ENCODE measurements around the gene RNF41. TPM values are rescaled to one million over a fixed set of nuclear protein-coding genes. Genes with fewer than 3 reads are reported as not detected.

Gene RNF41
- total and polyA plus RNA-seq, 2 of the 13 experiments (the other 11 are each of a cell fraction or from before 2014, with no cell fraction given): 27.1 to 39.4 TPM

DNA sequence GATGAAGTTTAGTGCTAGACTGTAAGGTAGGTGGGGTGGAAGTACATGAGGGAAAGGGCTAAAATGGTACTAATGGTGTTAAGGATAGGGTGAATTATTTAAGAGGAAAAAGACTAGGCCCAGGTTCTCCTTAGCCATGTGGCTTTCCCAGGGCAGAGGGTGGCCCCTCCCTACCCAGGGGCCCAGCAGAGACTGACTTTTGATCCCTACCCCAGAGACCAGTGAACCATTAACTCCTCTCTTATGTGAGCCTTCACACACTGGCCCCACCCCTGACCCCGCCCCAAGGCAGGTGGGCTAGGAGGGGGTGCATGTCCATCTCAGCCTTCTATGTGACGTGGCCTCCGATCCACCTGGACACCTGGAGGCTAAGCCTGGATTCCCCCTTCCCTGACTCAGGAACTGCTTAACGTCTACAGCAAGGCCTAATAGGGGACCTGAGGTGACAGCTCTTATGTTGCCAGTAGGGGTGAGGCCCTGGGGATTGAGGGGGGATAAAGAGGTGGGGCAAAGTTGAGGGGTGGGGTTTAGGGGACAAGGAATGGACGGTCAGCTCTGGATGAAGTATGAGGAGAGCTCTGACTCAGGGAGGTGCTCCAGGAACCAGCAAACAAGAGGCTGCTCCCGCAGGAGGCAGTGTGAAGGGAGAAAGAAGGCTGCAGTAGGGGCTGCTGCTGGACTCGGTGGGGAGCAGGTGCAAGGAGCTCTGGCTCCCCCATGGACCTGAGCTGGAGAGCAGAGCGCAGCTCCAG lies 8.9 kb upstream of the RNF41 start (continued):
- TF ChIP-seq KDM2A (CRISPR knock-in tag; IDR thresholded peaks at IDR 0.05; ENCODE audit: borderline replicate concordance, low read depth) (0 out of 2 replicates have a peak, but pooled peaks have one; percentile 18), ZNF773 (CRISPR knock-in tag; IDR thresholded peaks at IDR 0.05; ENCODE audit: borderline replicate concordance) (no peak), TARDBP (CRISPR knock-in tag; IDR thresholded peaks at IDR 0.05) (peak; percentile 63), ZNF12 (CRISPR knock-in tag; IDR thresholded peaks at IDR 0.05) (no peak), KDM5A (IDR thresholded peaks at IDR 0.05; ENCODE audit: borderline replicate concordance, low read length) (peak; percentile 67; the same call in 1 of the 2 replicates), ZHX1 (CRISPR knock-in tag; IDR thresholded peaks at IDR 0.05; ENCODE audit: low read depth) (no peak), ZC3H13 (CRISPR knock-in tag; IDR thresholded peaks at IDR 0.05) (0 out of 2 replicates have a peak, but pooled peaks have one; percentile 37), KLF6 (CRISPR knock-in tag; IDR thresholded peaks at IDR 0.05) (no peak), ZNF570 (CRISPR knock-in tag; IDR thresholded peaks at IDR 0.05; ENCODE audit: borderline replicate concordance) (no peak), MEIS2 (CRISPR knock-in tag; IDR thresholded peaks at IDR 0.05) (0 out of 2 replicates have a peak, but pooled peaks have one; percentile 43), SIX4 (CRISPR knock-in tag; IDR thresholded peaks at IDR 0.05) (0 out of 2 replicates have a peak, but pooled peaks have one; percentile 27), PHF21A (CRISPR knock-in tag; IDR thresholded peaks at IDR 0.05) (peak; percentile 75; the same call in 1 of the 2 replicates), ZBTB1 (CRISPR knock-in tag; IDR thresholded peaks at IDR 0.05; ENCODE audit: borderline replicate concordance) (no peak), ZNF614 (CRISPR knock-in tag; IDR thresholded peaks at IDR 0.05; ENCODE audit: borderline replicate concordance) (no peak; the same call in 1 of the 2 replicates), MTF1 (CRISPR knock-in tag; IDR thresholded peaks at IDR 0.05) (no peak), ZBTB37 (CRISPR knock-in tag; IDR thresholded peaks at IDR 0.05) (no peak)
- TF ChIP-seq, protein P1, sequence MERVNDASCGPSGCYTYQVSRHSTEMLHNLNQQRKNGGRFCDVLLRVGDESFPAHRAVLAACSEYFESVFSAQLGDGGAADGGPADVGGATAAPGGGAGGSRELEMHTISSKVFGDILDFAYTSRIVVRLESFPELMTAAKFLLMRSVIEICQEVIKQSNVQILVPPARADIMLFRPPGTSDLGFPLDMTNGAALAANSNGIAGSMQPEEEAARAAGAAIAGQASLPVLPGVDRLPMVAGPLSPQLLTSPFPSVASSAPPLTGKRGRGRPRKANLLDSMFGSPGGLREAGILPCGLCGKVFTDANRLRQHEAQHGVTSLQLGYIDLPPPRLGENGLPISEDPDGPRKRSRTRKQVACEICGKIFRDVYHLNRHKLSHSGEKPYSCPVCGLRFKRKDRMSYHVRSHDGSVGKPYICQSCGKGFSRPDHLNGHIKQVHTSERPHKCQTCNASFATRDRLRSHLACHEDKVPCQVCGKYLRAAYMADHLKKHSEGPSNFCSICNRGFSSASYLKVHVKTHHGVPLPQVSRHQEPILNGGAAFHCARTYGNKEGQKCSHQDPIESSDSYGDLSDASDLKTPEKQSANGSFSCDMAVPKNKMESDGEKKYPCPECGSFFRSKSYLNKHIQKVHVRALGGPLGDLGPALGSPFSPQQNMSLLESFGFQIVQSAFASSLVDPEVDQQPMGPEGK (CRISPR knock-in tag; IDR thresholded peaks at IDR 0.05): peak; percentile 92
- TF ChIP-seq, protein P2, sequence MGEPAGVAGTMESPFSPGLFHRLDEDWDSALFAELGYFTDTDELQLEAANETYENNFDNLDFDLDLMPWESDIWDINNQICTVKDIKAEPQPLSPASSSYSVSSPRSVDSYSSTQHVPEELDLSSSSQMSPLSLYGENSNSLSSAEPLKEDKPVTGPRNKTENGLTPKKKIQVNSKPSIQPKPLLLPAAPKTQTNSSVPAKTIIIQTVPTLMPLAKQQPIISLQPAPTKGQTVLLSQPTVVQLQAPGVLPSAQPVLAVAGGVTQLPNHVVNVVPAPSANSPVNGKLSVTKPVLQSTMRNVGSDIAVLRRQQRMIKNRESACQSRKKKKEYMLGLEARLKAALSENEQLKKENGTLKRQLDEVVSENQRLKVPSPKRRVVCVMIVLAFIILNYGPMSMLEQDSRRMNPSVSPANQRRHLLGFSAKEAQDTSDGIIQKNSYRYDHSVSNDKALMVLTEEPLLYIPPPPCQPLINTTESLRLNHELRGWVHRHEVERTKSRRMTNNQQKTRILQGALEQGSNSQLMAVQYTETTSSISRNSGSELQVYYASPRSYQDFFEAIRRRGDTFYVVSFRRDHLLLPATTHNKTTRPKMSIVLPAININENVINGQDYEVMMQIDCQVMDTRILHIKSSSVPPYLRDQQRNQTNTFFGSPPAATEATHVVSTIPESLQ (CRISPR knock-in tag; conservative IDR thresholded peaks at IDR 0.05): 0 out of 2 replicates have a peak, but pooled peaks have one; percentile 39
- TF ChIP-seq, protein P3, sequence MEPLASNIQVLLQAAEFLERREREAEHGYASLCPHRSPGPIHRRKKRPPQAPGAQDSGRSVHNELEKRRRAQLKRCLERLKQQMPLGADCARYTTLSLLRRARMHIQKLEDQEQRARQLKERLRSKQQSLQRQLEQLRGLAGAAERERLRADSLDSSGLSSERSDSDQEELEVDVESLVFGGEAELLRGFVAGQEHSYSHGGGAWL (CRISPR knock-in tag; IDR thresholded peaks at IDR 0.05): 0 out of 2 replicates have a peak, but pooled peaks have one; percentile 12
- TF ChIP-seq, protein P4, sequence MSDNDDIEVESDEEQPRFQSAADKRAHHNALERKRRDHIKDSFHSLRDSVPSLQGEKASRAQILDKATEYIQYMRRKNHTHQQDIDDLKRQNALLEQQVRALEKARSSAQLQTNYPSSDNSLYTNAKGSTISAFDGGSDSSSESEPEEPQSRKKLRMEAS (IDR thresholded peaks at IDR 0.05): peak; percentile 93

All from HepG2 (cell line).